ENCODE results near the gene HERC5.
"Not testable (repeated sequence)": the region's sequence is repeated elsewhere in the genome, so short reads cannot be mapped to it uniquely, and the experiment has no call there.

- TF ChIP-seq CTCF, POLR2A (IDR thresholded peaks at IDR 0.05): not testable (repeated sequence)
Observed at GRCh38 chr4:88448211-88448765, 8.6 kb upstream of the HERC5 start.
